ENCODE results near the gene DNM1. TPM values are rescaled to one million over a fixed set of nuclear protein-coding genes. Genes with fewer than 3 reads are reported as not detected.
"Not testable (repeated sequence)": the region's sequence is repeated elsewhere in the genome, so short reads cannot be mapped to it uniquely, and the experiment has no call there.

The DNM1 gene
- total RNA-seq, 1 experiment from 2014 or later, result 6.1 TPM

DNA sequence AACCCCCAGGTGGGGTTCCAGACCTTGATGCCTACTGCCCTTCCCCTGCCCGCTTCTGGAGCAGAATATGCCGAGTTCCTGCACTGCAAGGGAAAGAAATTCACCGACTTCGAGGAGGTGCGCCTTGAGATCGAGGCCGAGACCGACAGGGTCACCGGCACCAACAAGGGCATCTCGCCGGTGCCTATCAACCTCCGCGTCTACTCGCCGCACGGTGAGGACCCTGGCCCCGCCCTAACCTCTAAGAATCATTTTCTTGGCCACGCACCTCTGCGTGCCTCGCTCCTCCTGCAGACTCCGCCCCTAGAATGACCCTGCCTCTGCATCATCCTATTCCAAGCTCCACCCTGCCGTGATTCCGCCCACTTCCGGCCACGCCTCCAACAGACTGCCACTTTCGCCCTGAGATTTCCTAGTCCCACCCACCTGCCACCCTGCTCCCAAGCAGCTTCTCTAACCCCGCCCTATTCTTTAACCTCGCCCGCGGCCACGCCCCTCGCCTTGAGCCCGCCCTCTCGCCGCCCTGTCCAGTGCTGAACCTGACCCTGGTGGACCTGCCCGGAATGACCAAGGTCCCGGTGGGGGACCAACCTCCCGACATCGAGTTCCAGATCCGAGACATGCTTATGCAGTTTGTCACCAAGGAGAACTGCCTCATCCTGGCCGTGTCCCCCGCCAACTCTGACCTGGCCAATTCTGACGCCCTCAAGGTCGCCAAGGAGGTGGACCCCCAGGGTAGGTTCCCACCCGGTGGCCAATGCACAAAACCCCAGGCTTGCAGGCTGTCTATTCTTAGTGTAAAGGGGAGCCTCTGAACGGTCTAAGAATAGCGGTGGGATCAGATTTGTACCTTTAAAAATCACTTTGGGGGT lies 15.6 kb downstream of the DNM1 start:
- in situ Hi-C loops (cut with HindIII; ENCODE audit: low sequenced_read_pairs), result no loop called here
- peak; percentile 86 for DNase-seq (ENCODE audit: low spot score)

DNA sequence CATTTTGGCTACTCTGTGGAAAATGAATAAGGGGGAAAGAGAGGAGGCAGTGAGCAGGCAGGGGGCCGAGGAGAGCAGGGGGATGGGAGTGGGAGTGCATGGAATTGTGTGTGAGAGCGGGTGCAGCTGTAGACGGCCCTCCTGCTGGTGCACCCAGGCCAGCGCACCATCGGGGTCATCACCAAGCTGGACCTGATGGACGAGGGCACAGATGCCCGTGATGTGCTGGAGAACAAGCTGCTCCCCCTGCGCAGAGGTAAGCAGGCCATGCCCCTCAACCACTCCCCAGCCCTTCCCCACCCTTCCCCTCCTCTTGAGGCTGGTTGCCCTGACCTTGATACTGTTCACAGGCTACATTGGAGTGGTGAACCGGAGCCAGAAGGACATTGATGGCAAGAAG lies 16.7 kb downstream of the DNM1 start:
- no peak for DNase-seq (ENCODE audit: low spot score)
- in situ Hi-C loops (cut with HindIII; ENCODE audit: low sequenced_read_pairs), result no loop called here

DNA sequence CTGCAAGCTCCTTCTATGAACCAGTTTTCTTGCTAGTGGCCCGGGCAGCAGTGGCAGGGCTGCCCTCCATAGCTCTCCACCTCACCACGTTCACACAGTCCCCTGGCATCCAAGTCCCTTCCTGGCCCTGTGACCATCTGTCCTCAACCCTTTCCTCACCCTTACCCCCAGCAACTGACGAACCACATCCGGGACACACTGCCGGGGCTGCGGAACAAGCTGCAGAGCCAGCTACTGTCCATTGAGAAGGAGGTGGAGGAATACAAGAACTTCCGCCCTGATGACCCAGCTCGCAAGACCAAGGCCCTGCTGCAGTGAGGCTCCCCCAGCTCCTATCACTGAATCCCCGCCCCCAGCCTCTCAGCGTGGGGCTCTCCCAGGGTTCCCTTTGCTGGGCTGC lies 18.8 kb downstream of the DNM1 start:
- in situ Hi-C loops (cut with HindIII; ENCODE audit: low sequenced_read_pairs), result no loop called here
- DNase-seq (ENCODE audit: low spot score), result no peak

DNA sequence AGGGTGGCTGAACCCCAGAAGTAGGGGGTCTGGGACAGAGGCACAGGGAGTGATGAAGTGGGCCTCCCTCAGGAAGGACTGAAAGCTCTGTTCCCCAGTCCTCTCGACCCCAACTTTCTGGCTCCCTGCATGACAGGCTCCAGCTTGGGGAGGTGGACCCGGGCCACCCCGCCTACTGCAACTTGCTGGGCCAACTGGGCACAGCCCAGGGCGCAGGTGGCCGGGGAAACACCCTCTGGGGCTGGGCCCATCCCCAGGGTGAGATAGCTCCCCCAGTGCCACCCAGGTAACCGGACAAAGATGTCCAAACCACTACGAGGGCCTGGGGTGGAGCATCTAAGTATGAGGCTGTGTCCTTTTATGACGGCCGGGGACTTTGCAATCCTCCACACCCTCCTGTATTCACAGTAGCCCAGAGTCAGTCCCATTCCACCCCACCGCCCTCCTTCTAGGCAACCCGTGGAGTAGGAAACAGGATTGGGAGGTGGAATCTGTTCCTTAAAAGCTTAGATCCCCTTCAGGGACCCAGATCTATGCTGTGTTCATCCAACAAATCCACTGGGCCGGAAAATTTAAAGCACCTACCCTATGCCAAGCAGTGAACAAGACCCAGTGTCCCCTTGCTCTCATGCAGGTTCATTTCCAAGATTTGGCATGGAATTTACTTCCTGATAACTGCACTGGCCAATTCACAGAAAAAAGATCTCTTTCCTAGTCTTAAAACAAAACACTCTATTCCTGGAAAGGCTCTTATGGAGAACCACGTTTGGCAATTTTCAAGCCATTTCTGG lies 19.9 kb downstream of the DNM1 start:
- in situ Hi-C loops (cut with HindIII; ENCODE audit: low sequenced_read_pairs), result no loop called here
- peak; percentile 77 for DNase-seq (ENCODE audit: low spot score)

DNA sequence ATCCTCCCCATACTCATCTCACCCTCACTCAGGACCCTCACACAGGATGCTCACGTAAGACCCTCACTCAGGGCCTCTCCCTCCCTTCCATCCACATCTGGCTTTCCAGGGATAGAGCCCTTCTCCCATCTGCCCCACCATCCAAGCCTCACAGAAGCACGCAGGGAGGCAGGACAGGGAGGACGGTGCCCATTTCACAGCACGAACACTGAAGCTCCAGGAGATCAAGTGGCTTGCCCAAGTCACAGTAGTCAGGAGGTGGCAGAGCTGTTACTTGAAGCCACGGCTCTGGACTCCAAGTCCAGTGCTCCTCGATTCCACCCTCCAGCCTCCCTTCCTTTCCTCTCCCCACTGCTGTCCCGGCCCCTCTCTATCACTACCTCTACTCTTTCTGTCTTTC lies 21.7 kb downstream of the DNM1 start:
- in situ Hi-C loops (cut with HindIII; ENCODE audit: low sequenced_read_pairs), result no loop called here
- DNase-seq (ENCODE audit: low spot score), result no peak

DNA sequence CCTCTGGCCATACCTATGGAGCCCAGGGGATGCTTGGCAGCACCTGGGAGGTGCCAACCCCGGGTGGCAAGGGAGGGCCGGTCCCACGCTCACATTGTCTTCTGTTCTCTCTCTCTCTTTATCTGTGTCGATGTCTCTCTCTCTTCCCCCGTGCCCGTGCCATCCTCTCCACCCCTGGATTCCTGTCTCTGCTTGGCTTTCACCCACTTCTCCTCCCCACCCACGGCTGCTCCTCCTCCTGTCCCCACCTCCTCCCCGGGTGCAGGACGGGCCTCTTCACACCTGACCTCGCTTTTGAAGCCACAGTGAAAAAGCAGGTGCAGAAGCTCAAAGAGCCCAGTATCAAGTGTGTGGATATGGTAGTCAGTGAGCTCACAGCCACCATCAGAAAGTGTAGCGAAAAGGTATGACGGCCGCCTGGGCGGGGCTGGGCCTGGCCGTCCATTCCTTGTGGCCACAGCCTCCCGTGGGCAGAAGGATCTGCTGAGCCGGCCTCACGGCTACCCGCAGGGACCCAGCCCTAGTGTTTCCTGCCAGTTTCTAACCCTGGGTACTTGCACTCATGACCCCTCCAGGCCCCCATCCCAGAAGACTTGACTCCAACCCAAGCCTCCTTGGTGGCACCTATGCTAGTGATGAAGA lies 22.7 kb downstream of the DNM1 start:
- DNase-seq (ENCODE audit: low spot score), result no peak
- in situ Hi-C loops (cut with HindIII; ENCODE audit: low sequenced_read_pairs), result no loop called here

DNA sequence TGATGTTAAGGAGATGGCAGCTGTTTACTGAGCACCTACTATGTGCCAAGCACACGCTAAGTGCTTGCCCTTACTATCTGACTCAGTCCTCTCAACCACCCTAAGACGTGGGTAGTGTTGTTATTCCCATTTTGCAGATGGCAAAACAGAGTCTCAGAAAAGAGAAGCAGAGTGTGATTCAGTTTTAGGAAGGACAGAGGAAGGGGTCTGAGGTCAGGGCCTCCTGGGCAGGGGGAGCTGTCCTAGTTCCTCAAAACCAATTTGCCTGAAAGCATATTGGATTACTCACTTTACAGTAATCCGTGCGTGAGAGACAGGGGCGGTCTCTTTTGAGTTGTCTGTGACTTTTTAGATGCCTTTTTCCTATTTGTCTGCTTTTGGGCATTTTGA lies 23.2 kb downstream of the DNM1 start:
- in situ Hi-C loops (cut with HindIII; ENCODE audit: low sequenced_read_pairs), result no loop called here
- no peak for DNase-seq (ENCODE audit: low spot score)

DNA sequence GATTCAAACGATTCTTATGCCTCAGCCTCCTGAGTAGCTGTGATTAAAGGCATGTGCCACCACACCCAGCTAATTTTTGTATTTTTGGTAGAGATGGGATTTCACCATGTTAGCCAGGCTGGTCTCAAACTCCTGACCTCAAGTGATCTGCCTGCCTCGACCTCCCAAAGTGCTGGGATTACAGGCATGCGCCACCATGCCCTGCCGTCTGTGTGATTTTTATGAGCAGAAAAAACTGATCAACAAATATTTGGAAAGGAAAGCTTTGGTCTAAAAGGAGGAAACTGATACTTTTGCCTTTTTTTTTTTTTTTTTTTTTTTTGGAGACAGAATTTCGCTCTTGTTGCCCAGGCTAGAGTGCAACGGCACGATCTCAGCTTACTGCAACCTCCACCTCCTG lies 27.7 kb downstream of the DNM1 start:
- DNase-seq (ENCODE audit: low spot score); in situ Hi-C loops (cut with HindIII; ENCODE audit: low sequenced_read_pairs): not testable (repeated sequence)

DNA sequence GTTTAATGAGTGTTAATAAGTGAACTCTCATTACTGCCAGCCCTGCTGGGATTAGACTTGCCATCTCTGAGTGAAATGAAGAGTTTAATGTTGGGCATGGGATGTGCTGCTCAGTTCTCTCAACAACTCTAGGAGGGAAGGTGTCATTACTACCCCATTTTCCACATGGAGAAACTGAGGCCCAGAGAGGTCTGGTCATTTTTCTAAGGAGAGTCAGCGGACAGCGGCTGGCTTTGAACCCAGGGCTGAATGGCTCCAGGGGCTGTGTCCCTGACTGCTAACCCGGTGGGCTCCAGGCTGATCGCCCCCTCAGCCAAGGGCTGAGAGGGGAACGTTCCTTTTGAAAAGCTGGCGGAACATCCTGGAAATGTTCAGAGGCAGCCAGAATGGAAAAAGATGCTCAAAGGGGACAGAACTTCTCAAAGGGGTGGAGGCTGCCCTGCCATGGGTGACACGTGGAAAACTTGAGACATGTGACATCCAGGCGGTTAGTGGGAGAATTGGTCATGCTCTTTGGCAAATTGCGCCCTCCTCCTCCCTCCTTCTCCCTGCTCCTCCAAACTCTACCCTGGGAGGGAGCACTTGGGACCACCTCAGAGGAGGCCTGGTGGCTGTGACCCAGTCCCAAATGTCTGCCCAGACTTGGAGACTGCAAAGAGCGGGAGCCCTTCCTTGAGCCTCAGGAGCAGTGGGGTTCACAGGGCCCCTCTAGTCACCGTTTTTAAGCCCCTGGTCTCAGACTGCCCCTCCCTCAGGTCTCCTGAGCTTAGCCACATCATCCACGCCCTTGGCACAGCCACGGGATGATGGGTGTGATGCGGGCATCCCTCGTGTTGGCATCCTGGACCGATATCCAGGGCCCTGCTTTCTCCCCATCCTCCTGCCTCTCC lies 28.7 kb downstream of the DNM1 start:
- in situ Hi-C loops (cut with HindIII; ENCODE audit: low sequenced_read_pairs), result no loop called here
- DNase-seq (ENCODE audit: low spot score), result no peak

DNA sequence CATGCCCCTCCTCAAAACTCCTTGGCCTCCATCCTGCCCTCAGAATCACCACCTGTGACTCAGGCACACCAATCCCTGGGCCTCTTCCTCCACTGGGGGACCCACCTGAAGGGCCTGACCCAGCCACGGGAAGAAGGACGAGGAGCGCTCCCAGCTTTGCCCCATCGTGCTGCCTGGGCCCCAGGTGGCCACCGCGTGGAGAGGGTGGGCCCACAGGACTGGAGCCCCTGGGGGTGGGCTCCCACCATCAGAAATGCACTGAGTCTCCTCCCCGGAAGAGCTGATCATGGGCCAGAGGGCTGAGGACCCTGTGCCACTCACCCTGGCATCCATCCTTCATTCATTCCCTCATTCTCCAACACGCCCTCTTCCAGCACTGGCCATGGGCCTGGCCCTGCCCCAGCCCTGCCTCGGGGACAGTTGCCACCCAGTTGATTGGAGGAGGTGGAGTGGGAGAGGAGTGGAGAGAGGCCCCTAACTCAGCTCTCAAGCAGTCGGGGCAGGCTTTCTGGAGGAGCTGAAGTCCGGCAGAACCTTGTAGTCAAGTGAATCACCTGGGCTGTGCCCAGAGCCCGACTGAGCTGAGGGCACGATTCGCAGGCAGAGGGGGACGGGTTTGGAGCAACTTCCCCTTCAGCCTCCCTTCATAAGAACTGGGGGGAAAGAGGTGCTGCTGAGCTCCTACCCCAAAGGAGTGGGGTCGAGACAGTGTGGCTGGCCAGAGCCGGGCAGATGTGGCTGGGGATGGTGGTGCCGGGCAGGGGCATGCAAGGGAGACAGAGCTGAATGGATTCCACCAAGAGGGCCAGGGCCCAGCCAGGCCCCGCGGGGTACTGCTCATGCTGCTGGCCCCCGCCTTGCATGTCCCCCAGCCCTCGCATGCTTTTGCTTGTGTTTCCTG lies 29.6 kb downstream of the DNM1 start:
- no peak for DNase-seq (ENCODE audit: low spot score)
- in situ Hi-C loops (cut with HindIII; ENCODE audit: low sequenced_read_pairs), result no loop called here

DNA sequence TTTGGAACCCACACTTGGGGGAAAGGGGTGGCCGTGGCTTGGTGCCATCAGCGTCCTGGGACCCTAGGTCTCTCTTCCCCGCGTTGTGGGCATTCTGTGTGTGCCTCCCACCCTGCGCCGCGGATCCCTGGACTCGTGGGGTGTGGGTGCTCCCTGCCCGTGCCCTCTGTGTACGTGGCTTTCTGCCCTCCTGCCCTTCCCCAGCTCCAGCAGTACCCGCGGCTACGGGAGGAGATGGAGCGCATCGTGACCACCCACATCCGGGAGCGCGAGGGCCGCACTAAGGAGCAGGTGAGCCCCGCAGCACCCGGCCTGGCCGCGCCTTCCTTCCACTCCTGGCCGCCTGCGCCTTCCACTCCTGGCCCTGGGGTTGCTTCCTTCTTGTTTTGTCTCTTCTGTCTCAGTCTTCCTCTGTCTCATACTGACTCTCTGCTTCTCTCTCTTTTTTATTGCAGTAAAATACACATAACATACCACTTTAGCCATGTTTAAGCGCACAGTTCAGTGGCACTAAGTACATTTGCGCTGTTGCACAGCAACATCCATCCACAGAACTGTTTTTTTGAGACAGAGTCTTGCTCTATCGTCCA lies 30.7 kb downstream of the DNM1 start:
- in situ Hi-C loops (cut with HindIII; ENCODE audit: low sequenced_read_pairs), result no loop called here

DNA sequence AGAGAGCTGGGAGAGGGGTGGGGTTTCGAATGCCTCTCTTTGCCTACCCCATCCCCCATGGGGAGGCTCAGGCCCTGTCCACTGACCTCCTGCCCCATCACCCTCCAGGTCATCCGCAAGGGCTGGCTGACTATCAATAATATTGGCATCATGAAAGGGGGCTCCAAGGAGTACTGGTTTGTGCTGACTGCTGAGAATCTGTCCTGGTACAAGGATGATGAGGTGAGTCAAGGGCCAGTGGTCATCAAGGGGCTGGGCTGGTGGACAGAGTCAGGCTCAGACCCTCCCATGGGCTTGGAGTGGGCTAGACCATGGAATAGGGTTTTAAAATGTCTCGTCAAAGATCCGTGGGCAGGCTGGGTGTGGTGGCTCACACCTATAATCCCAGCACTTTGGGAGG lies 38.9 kb downstream of the DNM1 start:
- in situ Hi-C loops (cut with HindIII; ENCODE audit: low sequenced_read_pairs), result no loop called here
- no peak for DNase-seq (ENCODE audit: low spot score)

More for the DNA sequence above, 30.7 kb downstream of the DNM1 start:
- no peak for DNase-seq (ENCODE audit: low spot score)

DNA sequence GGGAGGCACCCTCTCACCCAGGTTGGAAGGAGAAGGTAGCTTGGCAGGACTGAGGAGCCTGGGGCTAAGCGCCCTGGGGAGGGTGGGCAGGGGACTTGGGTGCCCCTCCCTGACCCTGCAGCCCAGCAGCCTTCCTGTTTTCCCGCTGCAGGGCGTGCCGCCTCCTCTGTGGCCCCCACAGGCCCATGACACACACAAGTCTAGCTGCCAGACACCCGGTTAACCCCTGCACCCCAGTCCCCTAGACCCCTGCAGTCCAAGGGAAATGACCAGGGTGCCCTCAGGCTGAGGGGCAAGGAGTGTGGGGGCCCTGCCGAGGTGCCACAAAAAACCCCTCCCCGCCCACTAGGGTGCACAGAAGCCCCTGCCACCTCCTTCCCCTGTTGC lies 39.6 kb downstream of the DNM1 start:
- DNase-seq (ENCODE audit: low spot score), result no peak
- in situ Hi-C loops (cut with HindIII; ENCODE audit: low sequenced_read_pairs), result no loop called here

DNA sequence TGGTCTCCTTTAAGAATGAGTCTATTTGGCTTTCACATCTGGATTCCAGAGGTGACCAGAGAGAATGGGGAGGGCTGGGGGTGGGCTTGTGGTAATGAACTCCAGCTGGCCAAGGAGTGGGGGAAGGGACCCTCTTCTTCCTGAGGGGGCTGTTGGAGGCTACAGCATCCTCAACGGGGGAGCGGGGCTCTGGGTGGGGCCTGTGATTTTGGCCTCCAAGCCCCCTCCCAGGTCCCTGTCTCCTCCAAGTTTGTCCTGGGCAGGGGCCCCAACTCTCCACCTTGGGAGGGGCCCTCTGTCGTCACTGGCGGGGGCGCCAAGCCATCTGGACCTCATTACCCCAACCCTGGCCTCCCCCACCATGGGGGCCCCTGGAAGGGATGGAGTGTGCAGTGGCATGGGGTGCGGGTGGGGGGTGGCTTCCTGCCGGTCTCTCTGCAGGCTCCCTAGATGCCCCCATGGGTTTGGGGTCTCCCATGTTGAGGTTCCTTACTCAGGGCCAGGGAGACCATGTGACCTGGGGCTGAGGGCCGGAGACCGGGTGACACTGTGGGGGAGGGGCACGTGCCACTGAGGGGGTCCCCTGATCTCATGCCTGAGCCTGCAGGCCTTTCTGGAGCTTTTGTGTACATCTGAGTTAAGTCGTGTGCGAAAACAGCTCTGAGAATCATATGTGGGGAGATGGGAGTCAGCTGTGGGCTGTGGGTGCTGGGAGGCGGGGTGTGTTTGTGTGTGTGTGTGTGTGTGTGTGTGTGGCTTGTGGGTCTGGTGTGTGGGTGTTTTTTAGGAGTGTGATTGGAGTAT lies 40.2 kb downstream of the DNM1 start:
- no peak for DNase-seq (ENCODE audit: low spot score)
- in situ Hi-C loops (cut with HindIII; ENCODE audit: low sequenced_read_pairs), result no loop called here

DNA sequence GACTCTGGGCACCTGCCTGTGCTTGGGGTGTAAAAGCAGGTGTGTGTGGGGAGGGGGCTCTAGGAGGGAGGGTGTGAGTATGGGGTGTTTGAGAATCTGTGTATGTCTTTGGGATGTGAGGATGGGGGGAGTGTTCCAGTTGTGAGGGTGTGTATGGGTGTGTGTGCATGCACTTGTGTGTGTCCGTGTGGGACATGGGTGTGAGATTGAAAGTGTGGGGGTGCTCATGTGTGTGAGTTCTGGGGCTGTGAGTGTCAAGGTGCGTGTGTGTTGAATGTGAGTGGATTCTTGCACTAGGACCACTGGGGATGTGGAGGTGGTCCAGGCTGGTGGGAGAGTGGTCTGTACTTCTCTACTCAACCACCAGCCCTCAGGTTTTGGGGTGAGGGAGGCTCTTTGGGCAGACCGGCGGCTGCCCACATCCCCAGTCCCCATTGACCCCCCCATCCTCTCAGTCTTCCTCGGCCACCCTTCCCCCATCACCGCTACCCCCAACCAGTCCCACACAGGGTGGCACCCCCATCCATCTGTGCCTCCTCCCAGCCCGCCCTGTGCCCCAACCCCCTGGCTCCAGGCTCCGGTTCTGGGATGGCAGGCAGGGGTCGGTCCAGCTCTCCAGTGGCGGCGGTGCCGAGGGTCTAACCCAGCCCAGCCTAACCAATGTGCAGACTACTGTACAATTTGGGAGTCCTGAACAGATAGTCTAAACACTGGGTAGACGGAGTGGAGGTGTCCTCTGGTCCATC lies 41.1 kb downstream of the DNM1 start:
- no peak for DNase-seq (ENCODE audit: low spot score)
- in situ Hi-C loops (cut with HindIII; ENCODE audit: low sequenced_read_pairs), result no loop called here

DNA sequence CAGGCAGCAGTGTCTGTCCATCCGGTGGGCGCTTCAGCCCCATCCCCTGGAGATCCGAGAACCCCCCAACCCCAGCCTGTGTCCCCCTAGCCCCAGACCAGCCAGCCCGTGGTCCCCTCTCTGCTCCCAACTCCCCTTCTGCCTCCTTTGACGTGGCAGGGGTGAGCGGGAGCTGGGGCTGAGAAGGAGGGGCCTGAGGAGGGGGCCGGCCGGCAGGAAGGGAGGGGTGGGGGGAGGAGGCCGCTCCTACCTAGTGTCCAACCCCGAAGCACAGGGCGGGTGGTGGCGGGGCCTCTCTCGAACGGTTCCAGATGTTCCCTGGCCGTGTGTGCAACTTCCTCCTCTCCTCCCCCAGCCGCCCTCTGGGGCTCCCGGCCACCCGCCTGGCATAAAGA lies 41.7 kb downstream of the DNM1 start:
- in situ Hi-C loops (cut with HindIII; ENCODE audit: low sequenced_read_pairs), result no loop called here
- DNase-seq (ENCODE audit: low spot score), result no peak

Measured in G401 (cell line).